Stimulated activated naive CD4-positive, alpha-beta T cell treated with Interleukin-2 at 50 U/mL for 16 hours (primary cell): Measurements from ENCODE around the gene PRKAR2B.
"Not testable (repeated sequence)": the region's sequence is repeated elsewhere in the genome, so short reads cannot be mapped to it uniquely, and the experiment has no call there.

Source experiments
- DNase-seq: peaks from one replicate; lab custom pipeline; 2025; lab: John Stamatoyannopoulos, UW

PRKAR2B gene

GRCh38 chr7:107048783-107049418 is 4.4 kb downstream of the PRKAR2B start:
- no peak for DNase-seq

DNA sequence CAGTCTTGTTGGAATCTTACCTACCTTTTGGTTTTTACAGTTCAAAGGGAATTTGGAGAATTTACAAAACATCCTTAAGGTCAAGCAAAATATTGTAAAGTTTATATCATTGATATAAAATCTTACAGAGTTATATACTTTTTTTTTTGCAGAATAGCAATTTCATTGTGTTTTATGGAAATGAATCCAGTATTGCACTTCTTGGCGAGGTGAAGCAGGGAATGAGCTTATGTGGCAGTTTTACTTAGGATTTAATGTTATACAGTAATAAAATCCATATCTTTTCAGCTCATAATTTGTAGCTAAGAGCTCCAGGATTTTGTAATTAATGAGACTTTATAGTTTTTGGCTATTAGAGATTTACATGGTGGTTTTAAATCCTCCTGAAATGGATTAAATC is 5.0 kb downstream of the PRKAR2B start:
- no peak for DNase-seq

DNA sequence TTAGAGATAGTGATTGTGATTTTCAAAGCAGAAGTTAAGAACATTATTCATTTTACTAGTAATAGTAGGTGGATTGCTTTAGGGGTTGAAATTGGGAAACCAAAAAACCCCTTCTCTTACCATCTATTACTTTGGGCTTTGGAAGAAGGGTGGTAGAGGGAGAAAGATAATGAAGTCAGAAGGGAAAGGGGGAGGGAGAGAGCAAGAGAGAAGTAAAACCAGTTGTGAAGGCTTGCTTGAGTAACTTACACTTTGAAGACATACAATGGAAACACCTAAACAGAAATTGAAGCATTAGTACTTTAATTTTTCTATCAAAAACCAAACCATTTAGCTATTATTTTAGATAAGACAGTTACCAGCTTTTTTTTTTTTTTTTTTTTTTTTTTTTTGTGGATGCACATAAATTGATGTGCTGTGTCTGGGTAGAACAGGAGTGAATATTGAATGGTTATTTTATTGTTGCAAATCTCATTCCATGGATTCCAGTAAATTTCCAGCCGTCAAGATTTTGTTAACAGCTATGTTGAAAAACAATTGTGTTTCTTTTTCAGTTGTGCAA is 5.5 kb downstream of the PRKAR2B start:
- no peak for DNase-seq

DNA sequence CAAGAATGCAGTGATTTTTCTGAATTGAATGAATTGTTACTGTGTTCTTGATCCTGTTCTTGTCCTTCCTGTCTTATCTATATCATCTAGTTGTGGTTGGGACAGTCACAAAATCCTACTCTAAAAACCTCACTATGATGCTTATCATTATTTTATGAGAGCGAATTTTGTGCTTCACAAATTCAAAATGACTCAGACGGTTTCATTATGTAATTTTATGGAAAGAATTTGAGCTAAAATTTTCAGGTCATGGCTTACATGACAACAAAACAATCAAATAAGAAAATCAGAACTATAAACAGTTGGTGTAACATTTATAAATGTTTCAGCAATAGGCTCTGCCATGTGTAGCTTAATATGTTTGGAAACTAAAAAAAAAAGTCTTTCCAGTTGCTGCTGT is 6.9 kb downstream of the PRKAR2B start:
- no peak for DNase-seq

GRCh38 chr7:107054965-107055364 is 10.5 kb downstream of the PRKAR2B start:
- DNase-seq, result not testable (repeated sequence)

- not testable (repeated sequence) for DNase-seq
Measured at GRCh38 chr7:107056058-107056457, 11.6 kb downstream of the PRKAR2B start.

GRCh38 chr7:107056728-107057473 is 12.4 kb downstream of the PRKAR2B start:
- DNase-seq, result no peak

DNA sequence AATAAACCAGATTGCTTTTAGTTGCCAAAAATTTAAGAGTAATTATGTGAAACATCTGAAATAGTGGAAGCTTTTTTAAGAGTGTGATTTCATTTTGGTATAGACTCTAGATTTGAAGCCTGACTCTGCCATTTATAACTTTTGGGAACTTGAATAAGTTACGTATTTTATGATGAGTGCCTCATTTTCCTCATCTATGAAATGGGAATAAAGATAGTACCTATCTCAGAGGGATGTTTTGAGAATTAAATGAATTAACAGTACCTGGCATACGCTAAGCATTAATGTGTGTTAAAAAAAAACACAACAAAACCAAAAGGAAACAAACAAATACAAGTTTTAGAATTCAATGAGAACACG is 12.9 kb downstream of the PRKAR2B start:
- no peak for DNase-seq

- no peak for DNase-seq
Measured at GRCh38 chr7:107059468-107059867, 15.0 kb downstream of the PRKAR2B start.

GRCh38 chr7:107063245-107064120 is 19.0 kb downstream of the PRKAR2B start:
- DNase-seq, result no peak

GRCh38 chr7:107064255-107064654 is 19.8 kb downstream of the PRKAR2B start:
- no peak for DNase-seq

- DNase-seq, result no peak
Measured at GRCh38 chr7:107065929-107066247, 21.4 kb downstream of the PRKAR2B start.

DNA sequence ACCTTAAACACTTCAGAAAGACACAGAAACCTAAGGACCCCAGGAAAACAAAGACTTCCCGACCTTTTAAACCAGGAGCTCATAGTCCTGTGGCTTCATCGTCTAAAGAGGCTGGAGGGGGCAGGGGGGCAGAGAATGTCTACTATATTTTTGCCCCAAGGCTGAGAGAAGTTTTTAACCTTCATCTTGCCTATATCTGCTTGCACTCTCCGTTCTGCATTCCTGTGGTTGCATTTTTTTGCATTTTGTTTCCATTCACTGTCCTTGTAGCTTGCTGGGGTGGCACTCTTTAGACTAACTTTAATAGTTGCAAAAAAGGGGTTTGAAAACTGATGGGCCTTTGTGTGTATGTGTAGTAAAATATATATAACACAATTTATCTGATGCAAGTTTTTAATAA is 23.7 kb downstream of the PRKAR2B start:
- DNase-seq, result no peak

DNA sequence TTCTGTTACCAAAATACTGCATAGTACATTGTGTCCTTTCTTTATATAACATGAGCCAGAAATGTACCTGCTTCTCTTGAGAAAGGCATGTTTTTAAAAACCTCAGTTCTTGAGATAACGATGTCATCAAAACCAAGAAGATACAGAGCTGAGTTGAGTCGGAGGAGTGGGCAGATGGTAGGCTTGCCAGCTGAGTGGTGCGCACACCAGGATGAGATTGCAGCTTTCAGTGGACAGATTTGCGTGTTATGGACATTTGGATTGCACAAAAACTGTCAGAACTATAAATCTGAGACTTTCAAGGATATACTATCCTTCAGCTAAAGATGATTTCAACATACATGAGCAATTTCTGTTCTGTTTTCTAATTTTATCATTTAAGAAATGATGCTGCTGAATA is 25.0 kb downstream of the PRKAR2B start:
- DNase-seq, result no peak

- DNase-seq, result no peak
Measured at GRCh38 chr7:107070710-107071109, 26.2 kb downstream of the PRKAR2B start.

GRCh38 chr7:107071129-107071528 is 26.6 kb downstream of the PRKAR2B start:
- DNase-seq, result no peak

DNA sequence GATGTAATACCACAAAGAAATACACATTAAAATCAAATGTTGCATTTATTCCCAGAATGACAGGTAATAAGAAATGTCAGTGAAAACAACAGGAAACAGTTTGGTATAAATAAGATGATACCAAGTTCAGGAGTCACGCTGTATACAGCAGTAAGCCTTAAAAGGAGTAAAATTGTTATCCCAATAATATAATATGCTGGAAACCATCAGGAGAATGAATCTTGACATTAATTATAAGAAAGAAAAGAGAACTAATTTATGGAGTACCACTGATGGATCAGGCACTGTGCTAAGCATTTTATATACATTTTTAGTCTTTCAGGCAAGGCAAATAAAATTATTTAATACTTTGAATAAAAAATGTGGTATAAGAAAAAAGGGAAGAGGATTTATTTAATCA is 27.6 kb downstream of the PRKAR2B start:
- no peak for DNase-seq

GRCh38 chr7:107075863-107076574 is 31.5 kb downstream of the PRKAR2B start:
- no peak for DNase-seq

DNA sequence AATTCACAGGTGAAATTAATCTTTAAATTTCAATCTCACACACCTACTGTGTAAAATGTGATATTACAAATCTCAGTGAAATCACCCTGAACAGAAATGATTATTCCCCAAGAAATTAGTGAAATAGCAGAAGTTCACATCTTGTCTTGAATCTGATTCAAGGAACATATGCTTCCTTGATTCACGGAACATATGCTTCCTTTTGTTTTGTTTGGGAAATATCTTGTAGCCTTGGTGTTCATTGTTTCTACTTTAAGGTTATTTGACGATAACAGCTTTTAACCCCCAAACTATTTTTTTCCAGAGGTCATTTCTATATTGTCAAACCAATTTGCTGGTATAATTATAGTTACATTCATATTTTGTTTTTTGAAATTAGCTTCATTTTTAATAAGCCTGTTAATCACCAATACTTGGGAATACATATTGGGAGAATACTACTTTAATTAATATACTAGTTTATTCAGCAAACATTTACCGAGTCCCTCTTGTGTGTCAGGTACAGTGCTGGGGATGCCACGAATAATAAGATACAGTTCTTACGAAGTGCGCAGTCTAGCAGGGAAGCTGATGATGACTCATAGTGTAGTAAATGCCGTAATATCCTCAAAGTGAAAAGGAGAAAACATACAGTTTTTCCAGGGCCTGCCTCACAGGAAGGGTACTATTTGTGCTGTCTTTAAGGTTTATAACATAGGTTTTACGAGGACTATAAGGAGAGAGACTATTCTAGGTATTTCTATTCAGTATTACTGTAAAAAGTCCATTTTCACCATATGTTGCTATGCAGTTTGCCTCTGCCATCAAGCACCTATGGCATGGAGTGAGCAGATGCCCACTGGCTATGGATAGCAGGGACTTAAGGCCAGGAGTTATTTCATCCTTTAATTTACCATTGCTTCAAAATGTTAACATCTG is 32.5 kb downstream of the PRKAR2B start:
- DNase-seq, result no peak

GRCh38 chr7:107077699-107078516 is 33.4 kb downstream of the PRKAR2B start:
- no peak for DNase-seq
